HEK293T (cell line): ENCODE results near the gene SH2D5.

ENCODE experiments used
- ARNT ChIP-seq: fragments of 450-650 bp; IDR thresholded peaks from 2 replicates; pipeline ENCODE4 v1.6.1; 2017; ENCODE audit warnings: mild to moderate bottlenecking
- BHLHE40 ChIP-seq: fragments of 450-650 bp; IDR thresholded peaks from 2 replicates; pipeline ENCODE4 v1.6.1; 2016; ENCODE audit warnings: mild to moderate bottlenecking, moderate library complexity, borderline replicate concordance
- CTBP1 ChIP-seq: fragments of 450-650 bp; IDR thresholded peaks from 2 replicates; pipeline ENCODE4 v1.6.1; 2016; ENCODE audit warnings: borderline replicate concordance
- ELF4 ChIP-seq: fragments of 450-650 bp; IDR thresholded peaks from 2 replicates; pipeline ENCODE4 v1.6.1; 2017; ENCODE audit warnings: antibody characterized with exemption
- FOXM1 ChIP-seq: fragments of 450-650 bp; IDR thresholded peaks from 2 replicates; pipeline ENCODE4 v1.6.1; 2017; ENCODE audit warnings: mild to moderate bottlenecking, borderline replicate concordance
- HDGF ChIP-seq: fragments of 450-650 bp; IDR thresholded peaks from 2 replicates; pipeline ENCODE4 v1.6.1; 2017; ENCODE audit warnings: antibody characterized with exemption, borderline replicate concordance
- L3MBTL2 ChIP-seq: fragments of 450-650 bp; conservative IDR thresholded peaks from 2 replicates; pipeline ENCODE4 v1.6.1; 2016; ENCODE audit warnings: mild to moderate bottlenecking
- LEF1 ChIP-seq: fragments of 450-650 bp; IDR thresholded peaks from 2 replicates; pipeline ENCODE4 v1.6.1; 2017; ENCODE audit warnings: mild to moderate bottlenecking, borderline replicate concordance
- NFRKB ChIP-seq: fragments of 450-650 bp; IDR thresholded peaks from 2 replicates; pipeline ENCODE4 v1.6.1; 2016; ENCODE audit warnings: mild to moderate bottlenecking, moderate library complexity
- PKNOX1 ChIP-seq: fragments of 450-650 bp; IDR thresholded peaks from 2 replicates; pipeline ENCODE4 v1.6.1; 2016
- SP1 ChIP-seq: fragments of 450-650 bp; IDR thresholded peaks from 2 replicates; pipeline ENCODE4 v1.6.1; 2017
- SUZ12 ChIP-seq: fragments of 450-650 bp; IDR thresholded peaks from 2 replicates; pipeline ENCODE4 v1.6.1; 2016; ENCODE audit warnings: mild to moderate bottlenecking
- TARDBP ChIP-seq: fragments of 450-650 bp; IDR thresholded peaks from 2 replicates; pipeline ENCODE4 v1.6.1; 2016
- ZNF384 ChIP-seq: fragments of 450-650 bp; IDR thresholded peaks from 2 replicates; pipeline ENCODE4 v1.6.1; 2016

GRCh38 chr1:20695515-20695914, 37.0 kb downstream of the SH2D5 start:
- no peak for TF ChIP-seq ZNF384
- no peak for TF ChIP-seq FOXM1
- TF ChIP-seq HDGF: no peak
- no peak for TF ChIP-seq TARDBP
- no peak for TF ChIP-seq ARNT
- TF ChIP-seq SUZ12: no peak
- TF ChIP-seq SP1: no peak
- TF ChIP-seq BHLHE40: no peak
- TF ChIP-seq PKNOX1: no peak
- TF ChIP-seq ELF4: no peak
- no peak for TF ChIP-seq L3MBTL2
- no peak for TF ChIP-seq NFRKB
- TF ChIP-seq CTBP1: no peak
- no peak for TF ChIP-seq LEF1
